Motor neuron (in vitro differentiated cells): ENCODE measurements around the gene WNK4. TPM values are rescaled to one million over a fixed set of nuclear protein-coding genes. Genes with fewer than 3 reads are reported as not detected.

Source experiments
- ATAC-seq, 8 experiments: fragments of 200-7000 bp; cut with Tn5 transposase; replicated peaks in 6 of 8; 2 replicates each; pipeline ENCODE4 v1.8.0; 2021; ENCODE audit warnings: mild to moderate bottlenecking in 8 of 8, moderate library complexity in 8 of 8
- H3K27ac ChIP-seq, 2 donors: fragments of 250-450 bp; sonication (Bioruptor Pico); 2 replicates each; pipeline ENCODE4 v1.9.0; 2021; ENCODE audit warnings: antibody characterized with exemption in 2 of 2, mild to moderate bottlenecking in 2 of 2, moderate library complexity in 1 of 2
- H3K4me1 ChIP-seq, 2 donors: fragments of 250-450 bp; sonication (Bioruptor Pico); replicated peaks in 1 of 2; 2 replicates each; pipeline ENCODE4 v1.6.1; 2021; ENCODE audit warnings: antibody characterized with exemption in 2 of 2, mild to moderate bottlenecking in 2 of 2, moderate library complexity in 1 of 2
- H3K4me3 ChIP-seq, 5 donors: fragments of 250-450 bp; sonication (Bioruptor Pico); 2 replicates each; pipeline ENCODE4 v1.9.0; 2021; ENCODE audit warnings: antibody characterized with exemption in 5 of 5, mild to moderate bottlenecking in 5 of 5, moderate library complexity in 4 of 5
- WGBS, 10 experiments: fragments of 450-650 bp; shearing (Covaris generic); methylation state at CpG; one replicate each; pipeline ENCODE4 v1.0.0; 2022; 5-methylcytosine and 5-hydroxymethylcytosine counted together
- in situ Hi-C, 9 experiments: fragments of 400-800 bp; cut with MboI; loops; one replicate each; pipeline ENCODE4 v1.15.0; 2021; ENCODE audit warnings: low sequenced_read_pairs in 9 of 9, low pct_unique_long_range_greater_than_20kb in 2 of 9; ENCODE audit not compliant: unreplicated experiment in 9 of 9
- total RNA-seq, 8 experiments: library from RNA; unstranded; fragments of 300-600 nt; gene quantifications; 2 replicates each; pipeline versions ENCODE4 v1.2.3 to v1.2.4, GENCODE V29; 2022

WNK4 gene
- total RNA-seq, 8 experiments from 2014 or later = 0.11 to 1.2 (median 0.57) TPM

- H3K4me3 ChIP-seq = no peak overlapping the region
- in situ Hi-C loops = no loop called here
- H3K27ac ChIP-seq = no peak overlapping the region
- no peaks in the 10 kb centered on the region for H3K4me1 ChIP-seq
- ATAC-seq = peak in 1 of 8 experiments; percentile 43
- 10 to 100% (median 88%) methylated on average over 1 to 8 of the region's 8 CpGs for WGBS, 10 experiments
Observed at GRCh38 chr17:42814633-42815399, 34.4 kb downstream of the WNK4 start.

GRCh38 chr17:42817866-42818265 is 37.5 kb downstream of the WNK4 start:
- H3K27ac ChIP-seq = no peak overlapping the region
- H3K4me1 ChIP-seq = peaks cover 1 to 4% of the 10 kb centered on the region in 2 donors
- no peak overlapping the region for H3K4me3 ChIP-seq
- in situ Hi-C loops = no loop called here
- WGBS, 10 experiments = 40 to 80% (median 43%) methylated on average over 1 of the region's 1 CpG; no CpG with 5 or more reads in 7 of the 10 experiments
- no peak for ATAC-seq

- no peak overlapping the region for H3K27ac ChIP-seq
- ATAC-seq = no peak
- in situ Hi-C loops = no loop called here
- peaks cover 6 to 9% of the 10 kb centered on the region in 2 donors for H3K4me1 ChIP-seq
- WGBS, 10 experiments = 50 to 100% (median 83%) methylated on average over 1 to 4 of the region's 5 CpGs; no CpG with 5 or more reads in 4 of the 10 experiments
- H3K4me3 ChIP-seq = no peak overlapping the region
Observed at GRCh38 chr17:42818379-42818778, 38.0 kb downstream of the WNK4 start.

- peak in 3 of 8 experiments; percentile 3 to 17 (median 9) for ATAC-seq
- in situ Hi-C loops = no loop called here
- H3K4me1 ChIP-seq = peaks cover 8 to 10% of the 10 kb centered on the region in 2 donors
Observed at GRCh38 chr17:42819939-42820535, 39.6 kb downstream of the WNK4 start.

GRCh38 chr17:42821176-42821575 is 40.8 kb downstream of the WNK4 start:
- no peak for ATAC-seq
- 89 to 100% (median 100%) methylated on average over 1 to 3 of the region's 7 CpGs; no CpG with 5 or more reads in 6 of the 10 experiments for WGBS, 10 experiments
- Histone ChIP-seq H3K27ac (no peak overlapping the region), H3K4me1 (peaks cover 8 to 10% of the 10 kb centered on the region in 2 donors), H3K4me3 (no peak overlapping the region)
- in situ Hi-C loops = no loop called here

More at GRCh38 chr17:42819939-42820535, 39.6 kb downstream of the WNK4 start:
- Histone ChIP-seq H3K27ac (no peak overlapping the region), H3K4me3 (no peak overlapping the region)
- WGBS, 10 experiments = 0 to 29% (median 0%) methylated on average over 1 of the region's 2 CpGs; no CpG with 5 or more reads in 3 of the 10 experiments

GRCh38 chr17:42827472-42827871 is 47.1 kb downstream of the WNK4 start:
- in situ Hi-C loops = loop anchor here in 3 of 9 experiments (25.0 kb wide), 1 partner anchor 110 kb away; no protein-coding TSS in a partner anchor
- H3K27ac ChIP-seq = no peak overlapping the region
- 20 to 88% (median 82%) methylated on average over 1 of the region's 1 CpG; no CpG with 5 or more reads in 1 of the 10 experiments for WGBS, 10 experiments
- no peak overlapping the region for H3K4me3 ChIP-seq
- no peak for ATAC-seq
- peaks cover 12 to 14% of the 10 kb centered on the region in 2 donors for H3K4me1 ChIP-seq

GRCh38 chr17:42830971-42831370 is 50.6 kb downstream of the WNK4 start:
- ATAC-seq = no peak
- H3K27ac ChIP-seq = no peak overlapping the region
- in situ Hi-C loops = loop anchor here in 3 of 9 experiments (25.0 kb wide), 1 partner anchor 106 kb away; no protein-coding TSS in a partner anchor
- peaks cover 8 to 13% of the 10 kb centered on the region in 2 donors for H3K4me1 ChIP-seq
- no peak overlapping the region for H3K4me3 ChIP-seq

GRCh38 chr17:42832213-42832933 is 52.0 kb downstream of the WNK4 start:
- 24 to 100% (median 57%) methylated on average over 2 to 8 of the region's 9 CpGs for WGBS, 10 experiments
- H3K27ac ChIP-seq = peak overlapping the region; percentile 84 to 87
- in situ Hi-C loops = loop anchor here in 3 of 9 experiments (25.0 kb wide), 1 partner anchor 105 kb away; no protein-coding TSS in a partner anchor
- peak overlapping the region; percentile 52 to 94 (median 78) for H3K4me3 ChIP-seq
- peaks cover 8 to 13% of the 10 kb centered on the region in 2 donors for H3K4me1 ChIP-seq
- ATAC-seq = peak; percentile 7 to 52 (median 22)

GRCh38 chr17:42832934-42833766 is 52.7 kb downstream of the WNK4 start, which contains the start of gene PSME3:
PSME3 (plus strand) TSS chr17:42833397; CDS start chr17:42833632, 235 bp downstream.
- 0% methylated on average over 2 to 27 of the region's 71 CpGs; no CpG with 5 or more reads in 1 of the 10 experiments for WGBS, 10 experiments
- in situ Hi-C loops = loop anchor here in 3 of 9 experiments (25.0 kb wide), 1 partner anchor 104 kb away; no protein-coding TSS in a partner anchor

GRCh38 chr17:42833767-42834422 is 53.5 kb downstream of the WNK4 start:
- H3K4me1 ChIP-seq = peaks cover 8 to 13% of the 10 kb centered on the region in 2 donors
- H3K4me3 ChIP-seq = peak overlapping the region; percentile 52 to 94 (median 78)
- in situ Hi-C loops = loop anchor here in 3 of 9 experiments (25.0 kb wide), 1 partner anchor 103 kb away; no protein-coding TSS in a partner anchor
- ATAC-seq = peak in 3 of 8 experiments; percentile 6 to 35 (median 9)
- peak overlapping the region; percentile 84 to 87 for H3K27ac ChIP-seq
- 3 to 100% (median 26%) methylated on average over 1 to 11 of the region's 18 CpGs; no CpG with 5 or more reads in 1 of the 10 experiments for WGBS, 10 experiments

More at GRCh38 chr17:42832934-42833766, 52.7 kb downstream of the WNK4 start, which contains the start of gene PSME3:
- H3K4me1 ChIP-seq = peaks cover 8 to 13% of the 10 kb centered on the region in 2 donors
- peak within 1 kb of the TSS; percentile 52 to 94 (median 78) for H3K4me3 ChIP-seq
- peak; percentile 89 to 97 (median 95) for ATAC-seq
- peak within 1 kb of the TSS; percentile 84 to 87 for H3K27ac ChIP-seq

- 80 to 100% (median 100%) methylated on average over 1 to 6 of the region's 6 CpGs; no CpG with 5 or more reads in 2 of the 10 experiments for whole genome bisulfite sequencing, 10 experiments
- H3K27ac ChIP-seq = no peak overlapping the region
- ATAC-seq = no peak
- in situ Hi-C loops = loop anchor here in 3 of 9 experiments (25.0 kb wide), 1 partner anchor 102 kb away; no protein-coding TSS in a partner anchor
- peaks cover 8 to 13% of the 10 kb centered on the region in 2 donors for H3K4me1 ChIP-seq
- no peak overlapping the region for H3K4me3 ChIP-seq
Observed at GRCh38 chr17:42835732-42836131, 55.3 kb downstream of the WNK4 start.
